Activated CD4-positive, alpha-beta T cell treated with anti-CD3 and anti-CD28 coated beads, Interleukin-10, Interleukin-2, amounts not matched to agents 100 ng/mL and 50 ng/mL, durations not matched to agents 16 hours and 8 hours (primary cell): ENCODE data around the gene GRIFIN.

Experiments used
- DNase-seq: peaks from one replicate; pipeline ENCODE4 v3.0.0-alpha.2; 2020

Gene GRIFIN

GRCh38 chr7:2431260-2431867, 44.8 kb downstream of the GRIFIN start:
- peak; percentile 51 for DNase-seq

- no peak for DNase-seq
These were observed 50.4 kb downstream of the GRIFIN start for GRCh38 chr7:2425749-2426148.
